Panc1 (cell line): Measurements from ENCODE around the gene EMILIN3. TPM values are rescaled to one million over a fixed set of nuclear protein-coding genes. Genes with fewer than 3 reads are reported as not detected.

Experiments
- ATAC-seq: fragments of 200-7000 bp; cut with Tn5 transposase; 2 replicates; pipeline ENCODE4 v1.9.1; 2020; ENCODE audit warnings: mild to moderate bottlenecking, moderate library complexity
- BruUV-seq: library from RNA; stranded (reverse); fragments of 400-500 nt; replicated peaks from 2 replicates; lab custom pipeline; 2021; lab: Mats Ljungman, UMichigan
- CTCF ChIA-PET: fragments of 300-600 bp; sonication (Branson Sonifier 250); formaldehyde crosslinking; loops from one replicate; lab custom pipeline; 2022; ENCODE audit warnings: antibody characterized with exemption; lab: Charles Lee
- POLR2A ChIA-PET: fragments of 300-600 bp; sonication (Branson Sonifier 250); formaldehyde crosslinking; loops from one replicate; lab custom pipeline; 2022; ENCODE audit warnings: antibody characterized with exemption; lab: Charles Lee
- DNase-seq: peaks from one replicate; pipeline ENCODE4 v3.0.0-alpha.2; 2010; ENCODE audit warnings: low read depth, low spot score
- H3K27ac ChIP-seq: 2 replicates; pipeline ENCODE4 v1.5.1; 2011; ENCODE audit warnings: mild to moderate bottlenecking, low read length, inconsistent platforms
- H3K27me3 ChIP-seq: fragments of 200-500 bp; sonication (Bioruptor generic); 2 replicates; pipeline ENCODE4 v1.6.0; 2014; ENCODE audit warnings: low read length, inconsistent platforms; ENCODE audit not compliant: control insufficient read depth, insufficient read depth
- H3K36me3 ChIP-seq: fragments of 200-500 bp; sonication (Bioruptor generic); 2 replicates; pipeline ENCODE4 v1.5.1; 2014; ENCODE audit warnings: inconsistent platforms, mild to moderate bottlenecking, low read length, moderate library complexity; ENCODE audit not compliant: control insufficient read depth, insufficient read depth
- H3K4me1 ChIP-seq: 2 replicates; pipeline ENCODE4 v1.5.1; 2011; ENCODE audit warnings: inconsistent platforms, mild to moderate bottlenecking, low read length, moderate library complexity; ENCODE audit not compliant: control insufficient read depth, insufficient read depth
- H3K4me3 ChIP-seq, 2 experiments: 2 replicates each; pipeline ENCODE4 v1.5.1; 2011 to 2012; ENCODE audit warnings: low read depth in 2 of 2, low read length in 2 of 2, mild to moderate bottlenecking in 2 of 2, inconsistent platforms in 1 of 2, moderate library complexity in 1 of 2
- H3K9me3 ChIP-seq: fragments of 200-500 bp; sonication (Bioruptor generic); 2 replicates; pipeline ENCODE4 v1.5.1; 2014; ENCODE audit warnings: low read depth, mild to moderate bottlenecking, inconsistent platforms, low read length, moderate library complexity; ENCODE audit not compliant: control insufficient read depth, insufficient read depth
- POLR2AphosphoS5 ChIP-seq: IDR thresholded peaks from 2 replicates; pipeline ENCODE4 v1.6.1; 2012; ENCODE audit warnings: mild to moderate bottlenecking, low read depth, low read length, moderate library complexity
- SIN3A ChIP-seq: IDR thresholded peaks from 2 replicates; pipeline ENCODE4 v1.6.1; 2012; ENCODE audit warnings: low read depth, mild to moderate bottlenecking, low read length, moderate library complexity, borderline replicate concordance; ENCODE audit not compliant: insufficient read depth
- TCF7L2 ChIP-seq: IDR thresholded peaks from 2 replicates; pipeline ENCODE4 v1.6.1; 2011; ENCODE audit warnings: mild to moderate bottlenecking, low read depth, low read length, inconsistent platforms
- in situ Hi-C: cut with HindIII; loops from 2 replicates; pipeline ENCODE4 v1.10.0; 2016; ENCODE audit warnings: low sequenced_read_pairs, low pct_unique_long_range_greater_than_20kb
- intact Hi-C: fragments of 100-400 bp; cut with micrococcal nuclease; formaldehyde crosslinking; loops from one replicate; pipeline ENCODE4 v1.10.0; 2022; ENCODE audit not compliant: unreplicated experiment
- total RNA-seq: library from RNA; stranded (reverse); gene quantifications from one replicate; pipeline ENCODE4 v1.2.1, GENCODE V29; 2021; ENCODE audit not compliant: unreplicated experiment
- TF ChIP-seq, protein P1 (sequence below), 2 experiments: IDR thresholded peaks; 2 replicates each; pipeline ENCODE4 v1.6.1; 2011 to 2012; ENCODE audit warnings: low read depth in 2 of 2, control low read depth in 1 of 2, low read length in 1 of 2, mild to moderate bottlenecking in 1 of 2, moderate library complexity in 1 of 2; ENCODE audit not compliant: insufficient read depth in 1 of 2
- TF ChIP-seq, protein P2 (sequence below): fragments of 450-650 bp; IDR thresholded peaks from 2 replicates; pipeline ENCODE4 v1.5.1; 2017; ENCODE audit warnings: mild to moderate bottlenecking

Gene EMILIN3
- total RNA-seq, 1 experiment from 2014 or later: 0.54 TPM

- POLR2A ChIA-PET: no interaction called here
- TF ChIP-seq, protein P1, sequence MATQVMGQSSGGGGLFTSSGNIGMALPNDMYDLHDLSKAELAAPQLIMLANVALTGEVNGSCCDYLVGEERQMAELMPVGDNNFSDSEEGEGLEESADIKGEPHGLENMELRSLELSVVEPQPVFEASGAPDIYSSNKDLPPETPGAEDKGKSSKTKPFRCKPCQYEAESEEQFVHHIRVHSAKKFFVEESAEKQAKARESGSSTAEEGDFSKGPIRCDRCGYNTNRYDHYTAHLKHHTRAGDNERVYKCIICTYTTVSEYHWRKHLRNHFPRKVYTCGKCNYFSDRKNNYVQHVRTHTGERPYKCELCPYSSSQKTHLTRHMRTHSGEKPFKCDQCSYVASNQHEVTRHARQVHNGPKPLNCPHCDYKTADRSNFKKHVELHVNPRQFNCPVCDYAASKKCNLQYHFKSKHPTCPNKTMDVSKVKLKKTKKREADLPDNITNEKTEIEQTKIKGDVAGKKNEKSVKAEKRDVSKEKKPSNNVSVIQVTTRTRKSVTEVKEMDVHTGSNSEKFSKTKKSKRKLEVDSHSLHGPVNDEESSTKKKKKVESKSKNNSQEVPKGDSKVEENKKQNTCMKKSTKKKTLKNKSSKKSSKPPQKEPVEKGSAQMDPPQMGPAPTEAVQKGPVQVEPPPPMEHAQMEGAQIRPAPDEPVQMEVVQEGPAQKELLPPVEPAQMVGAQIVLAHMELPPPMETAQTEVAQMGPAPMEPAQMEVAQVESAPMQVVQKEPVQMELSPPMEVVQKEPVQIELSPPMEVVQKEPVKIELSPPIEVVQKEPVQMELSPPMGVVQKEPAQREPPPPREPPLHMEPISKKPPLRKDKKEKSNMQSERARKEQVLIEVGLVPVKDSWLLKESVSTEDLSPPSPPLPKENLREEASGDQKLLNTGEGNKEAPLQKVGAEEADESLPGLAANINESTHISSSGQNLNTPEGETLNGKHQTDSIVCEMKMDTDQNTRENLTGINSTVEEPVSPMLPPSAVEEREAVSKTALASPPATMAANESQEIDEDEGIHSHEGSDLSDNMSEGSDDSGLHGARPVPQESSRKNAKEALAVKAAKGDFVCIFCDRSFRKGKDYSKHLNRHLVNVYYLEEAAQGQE (IDR thresholded peaks at IDR 0.05; ENCODE audit: insufficient read depth in 1 of 2, low read depth in 2 of 2, low read length in 1 of 2): no peak
- TF ChIP-seq POLR2AphosphoS5: no peak
- TF ChIP-seq, protein P2, sequence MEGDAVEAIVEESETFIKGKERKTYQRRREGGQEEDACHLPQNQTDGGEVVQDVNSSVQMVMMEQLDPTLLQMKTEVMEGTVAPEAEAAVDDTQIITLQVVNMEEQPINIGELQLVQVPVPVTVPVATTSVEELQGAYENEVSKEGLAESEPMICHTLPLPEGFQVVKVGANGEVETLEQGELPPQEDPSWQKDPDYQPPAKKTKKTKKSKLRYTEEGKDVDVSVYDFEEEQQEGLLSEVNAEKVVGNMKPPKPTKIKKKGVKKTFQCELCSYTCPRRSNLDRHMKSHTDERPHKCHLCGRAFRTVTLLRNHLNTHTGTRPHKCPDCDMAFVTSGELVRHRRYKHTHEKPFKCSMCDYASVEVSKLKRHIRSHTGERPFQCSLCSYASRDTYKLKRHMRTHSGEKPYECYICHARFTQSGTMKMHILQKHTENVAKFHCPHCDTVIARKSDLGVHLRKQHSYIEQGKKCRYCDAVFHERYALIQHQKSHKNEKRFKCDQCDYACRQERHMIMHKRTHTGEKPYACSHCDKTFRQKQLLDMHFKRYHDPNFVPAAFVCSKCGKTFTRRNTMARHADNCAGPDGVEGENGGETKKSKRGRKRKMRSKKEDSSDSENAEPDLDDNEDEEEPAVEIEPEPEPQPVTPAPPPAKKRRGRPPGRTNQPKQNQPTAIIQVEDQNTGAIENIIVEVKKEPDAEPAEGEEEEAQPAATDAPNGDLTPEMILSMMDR: no peak
- TF ChIP-seq TCF7L2: no peak
- TF ChIP-seq SIN3A: no peak
- no peaks in the 10 kb centered on the region for H3K27me3 ChIP-seq
- H3K36me3 ChIP-seq: peaks cover 9% of the 10 kb centered on the region
- H3K9me3 ChIP-seq: no peaks in the 10 kb centered on the region
- in situ Hi-C loops (no loop called here), intact Hi-C loops (no loop called here)
- CTCF ChIA-PET: no interaction called here
- BruUV-seq: no TSS peak
- DNase-seq (no peak), ATAC-seq (no peak)
- no peak overlapping the region for H3K4me3 ChIP-seq
- H3K4me1 ChIP-seq: no peaks in the 10 kb centered on the region
- H3K27ac ChIP-seq: no peak overlapping the region
Measured at GRCh38 chr20:41406896-41407444, 40.4 kb upstream of the EMILIN3 start.

- ATAC-seq: no peak
- CTCF ChIA-PET: no interaction called here
- H3K27ac ChIP-seq: no peak overlapping the region
Measured at GRCh38 chr20:41406353-41406752, 39.7 kb upstream of the EMILIN3 start.

More at GRCh38 chr20:41406353-41406752, 39.7 kb upstream of the EMILIN3 start:
- intact Hi-C loops (no loop called here), in situ Hi-C loops (no loop called here)
- Histone ChIP-seq H3K4me3 (no peak overlapping the region), H3K36me3 (peaks cover 9% of the 10 kb centered on the region), H3K27me3 (no peaks in the 10 kb centered on the region), H3K4me1 (no peaks in the 10 kb centered on the region), H3K9me3 (no peaks in the 10 kb centered on the region)
- no TSS peak for BruUV-seq
- no peak for DNase-seq
- POLR2A ChIA-PET: no interaction called here
- TF ChIP-seq, protein P1 (IDR thresholded peaks at IDR 0.05; ENCODE audit: insufficient read depth in 1 of 2, low read depth in 2 of 2, low read length in 1 of 2): no peak
- TF ChIP-seq TCF7L2 (no peak), POLR2AphosphoS5 (no peak), SIN3A (no peak)
- TF ChIP-seq, protein P2: no peak
